Activated CD8-positive, alpha-beta memory T cell treated with anti-CD3 and anti-CD28 coated beads for 48 hours (primary cell): ENCODE measurements around the gene ATF6.

Source experiments
- DNase-seq, 3 experiments: peaks; one replicate each; pipeline ENCODE4 v3.0.0-alpha.2; 2020; ENCODE audit warnings: low read depth in 2 of 3, low spot score in 2 of 3

Gene ATF6

GRCh38 chr1:161932668-161933067 is 166.5 kb downstream of the ATF6 start:
- DNase-seq, result no peak

GRCh38 chr1:161933592-161934588 is 167.8 kb downstream of the ATF6 start:
- no peak for DNase-seq

DNA sequence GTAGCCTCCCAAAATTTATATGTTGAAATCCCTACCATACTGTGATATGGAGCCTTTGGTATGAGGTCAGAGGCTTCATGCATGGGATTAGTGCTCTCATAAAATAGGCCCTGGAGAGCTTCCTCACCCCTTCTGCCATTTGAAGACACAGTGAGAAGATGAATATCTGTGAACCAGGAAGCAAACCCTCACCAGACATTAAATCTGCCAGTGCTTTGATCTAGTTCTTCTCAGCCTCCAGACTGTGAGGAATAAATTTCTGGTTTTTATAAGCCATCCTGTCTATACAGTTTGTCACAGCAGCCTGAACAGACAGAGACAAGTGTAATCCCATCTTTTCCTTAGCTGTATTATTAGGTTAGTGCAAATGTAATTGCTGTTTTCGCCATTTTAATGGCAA is 169.1 kb downstream of the ATF6 start:
- no peak for DNase-seq

- DNase-seq, result no peak
These were observed 170.7 kb downstream of the ATF6 start for GRCh38 chr1:161936786-161937185.

GRCh38 chr1:161940866-161941591 is 174.9 kb downstream of the ATF6 start:
- DNase-seq, result no peak

DNA sequence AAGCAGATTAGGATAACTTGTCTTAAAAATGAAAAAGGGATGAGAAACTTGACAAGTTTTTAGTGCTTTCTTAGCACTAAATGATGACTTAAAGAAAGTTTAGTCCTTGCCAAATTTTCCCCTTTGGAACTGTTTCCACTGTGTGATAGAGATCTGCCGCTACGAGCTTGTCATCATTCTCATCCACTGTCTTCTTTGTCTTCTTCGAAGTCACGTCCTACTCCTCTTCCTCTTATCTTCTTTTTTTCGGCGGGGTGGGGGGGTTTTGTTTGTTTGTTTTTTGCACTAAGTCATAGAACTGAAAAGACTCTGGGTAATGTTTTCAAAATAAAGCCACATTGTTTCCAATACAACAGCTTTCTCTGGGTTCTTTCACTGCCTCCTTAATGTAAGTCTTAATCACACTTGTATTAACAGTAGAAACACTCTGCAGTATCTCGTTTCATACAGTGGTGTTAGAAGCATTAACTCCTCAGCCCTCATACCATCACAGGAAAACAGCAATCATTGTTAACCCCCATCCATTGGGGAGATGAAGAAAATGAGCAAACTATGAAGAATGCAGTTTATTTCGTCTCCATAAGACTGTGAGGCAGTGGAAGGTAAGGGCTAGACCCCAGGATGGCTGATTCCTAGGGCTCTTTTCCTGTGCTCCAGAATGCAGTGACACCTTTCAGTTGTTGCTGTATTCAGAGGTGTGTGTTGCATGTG is 175.8 kb downstream of the ATF6 start:
- no peak for DNase-seq

- DNase-seq, result no peak
These were observed 177.6 kb downstream of the ATF6 start for GRCh38 chr1:161943737-161944136.

DNA sequence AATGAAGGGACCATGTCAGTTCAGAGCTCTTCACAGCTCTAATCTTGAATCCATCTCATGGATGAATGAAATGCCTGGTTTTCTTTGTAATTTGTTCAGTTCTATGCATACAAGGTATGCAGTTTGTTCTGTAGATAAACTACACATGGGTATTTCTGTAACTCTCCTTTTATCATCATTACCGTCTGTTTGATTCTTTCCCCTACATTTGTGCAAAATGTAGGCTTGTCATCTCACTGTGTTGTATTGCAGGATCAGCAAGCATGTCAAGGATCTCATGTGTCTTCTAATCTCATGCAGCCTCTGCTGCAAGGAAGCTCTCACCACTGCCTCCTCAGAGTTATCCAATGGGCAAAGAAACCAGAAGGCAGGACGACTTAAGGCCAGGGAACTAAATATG is 178.3 kb downstream of the ATF6 start:
- no peak for DNase-seq

GRCh38 chr1:161945306-161946060 is 179.4 kb downstream of the ATF6 start:
- DNase-seq, result no peak

DNA sequence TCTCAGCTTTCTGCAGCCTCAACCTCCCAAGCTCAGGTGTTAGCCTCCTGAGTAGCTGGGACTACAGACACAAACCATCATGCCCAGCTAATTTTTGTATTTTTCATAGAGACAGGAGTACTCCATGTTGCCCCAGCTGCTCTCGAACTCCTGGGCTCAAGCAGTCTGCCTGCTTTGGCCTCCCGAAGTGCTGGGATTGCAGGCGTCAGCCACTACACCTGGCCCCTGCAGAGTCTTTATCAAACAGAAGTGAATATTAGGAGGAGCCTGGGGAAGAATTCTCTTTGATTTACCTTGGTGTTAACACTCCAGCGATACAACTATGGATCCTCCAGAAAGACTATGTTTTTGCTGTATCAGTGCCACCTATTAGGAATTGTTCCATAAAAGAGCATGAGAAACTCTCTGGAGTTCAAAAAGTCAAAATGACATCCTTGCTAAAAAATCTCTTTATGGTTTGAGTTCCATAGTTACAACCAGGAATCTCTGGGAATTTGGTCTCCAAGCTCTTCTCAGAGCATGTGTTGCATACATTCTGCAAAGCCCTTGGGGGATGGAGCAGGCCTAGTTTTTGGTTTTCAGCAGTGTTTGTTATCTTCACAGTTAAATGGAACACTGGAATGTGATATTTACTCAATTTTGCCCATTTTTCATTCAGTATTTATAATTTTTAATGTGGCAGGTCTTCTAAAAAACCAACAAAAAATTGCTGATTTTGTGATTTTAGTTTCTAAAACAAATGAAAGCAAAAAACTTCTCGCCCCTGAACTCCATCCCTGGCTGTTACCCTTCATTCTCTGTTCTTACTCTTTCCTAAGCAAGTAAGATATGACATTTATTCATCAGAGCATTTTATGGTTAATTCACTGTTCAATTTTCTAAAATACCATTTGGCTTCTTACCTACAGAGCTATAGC is 180.2 kb downstream of the ATF6 start:
- no peak for DNase-seq

- no peak for DNase-seq
These were observed 182.3 kb downstream of the ATF6 start for GRCh38 chr1:161948435-161948834.

DNA sequence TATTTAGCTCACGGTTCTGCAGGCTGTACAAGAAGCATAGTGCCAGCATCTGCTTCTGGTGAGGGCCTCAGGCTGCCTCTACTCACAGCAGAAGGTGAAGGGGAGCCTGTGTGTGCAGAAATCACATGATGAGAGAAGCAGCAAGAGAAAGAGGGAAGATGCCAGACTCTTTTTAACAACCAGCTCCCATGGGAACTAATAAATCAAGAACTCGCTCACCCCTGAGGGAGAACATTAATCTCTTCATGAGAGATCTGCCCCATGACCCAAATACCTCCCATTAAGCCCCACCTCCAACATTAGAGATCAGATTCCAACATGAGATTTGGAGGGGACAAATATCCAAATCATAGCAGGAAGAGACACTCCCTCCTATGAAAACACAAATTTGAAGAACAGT is 183.4 kb downstream of the ATF6 start:
- no peak for DNase-seq

GRCh38 chr1:161950377-161950776 is 184.3 kb downstream of the ATF6 start:
- no peak for DNase-seq

GRCh38 chr1:161951646-161952045 is 185.5 kb downstream of the ATF6 start:
- no peak for DNase-seq

GRCh38 chr1:161952607-161953172 is 186.6 kb downstream of the ATF6 start:
- no peak for DNase-seq

DNA sequence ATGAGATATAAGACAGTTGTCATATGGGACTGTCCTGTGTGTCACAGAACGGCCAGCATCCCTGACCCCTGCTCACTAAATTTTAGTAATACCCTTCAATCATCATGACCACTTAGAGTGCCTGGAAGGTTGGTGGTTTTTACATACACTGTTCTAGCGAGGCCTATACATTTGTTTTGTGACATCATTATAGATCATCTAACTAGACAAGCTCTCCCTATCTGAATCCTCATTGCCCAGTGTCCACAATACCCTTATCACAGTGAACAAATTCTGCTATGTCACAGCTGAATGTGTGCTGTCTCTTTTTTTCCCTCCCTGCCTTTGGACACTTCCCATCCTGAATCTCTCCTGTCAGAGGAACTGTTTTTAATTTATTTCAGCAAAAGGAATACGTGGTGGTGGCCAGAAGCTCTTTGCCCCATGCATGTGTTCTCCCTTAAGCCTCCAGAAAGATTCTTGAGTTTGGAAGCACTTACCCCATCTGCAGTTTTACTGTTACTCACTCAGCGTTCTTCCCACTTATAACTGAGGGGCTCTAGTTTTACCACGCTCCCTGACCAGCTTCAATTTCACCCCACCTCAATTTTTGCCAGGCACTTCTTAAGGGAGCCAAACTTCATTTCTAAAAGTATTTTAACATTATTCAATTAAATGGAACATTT is 187.3 kb downstream of the ATF6 start:
- no peak for DNase-seq

DNA sequence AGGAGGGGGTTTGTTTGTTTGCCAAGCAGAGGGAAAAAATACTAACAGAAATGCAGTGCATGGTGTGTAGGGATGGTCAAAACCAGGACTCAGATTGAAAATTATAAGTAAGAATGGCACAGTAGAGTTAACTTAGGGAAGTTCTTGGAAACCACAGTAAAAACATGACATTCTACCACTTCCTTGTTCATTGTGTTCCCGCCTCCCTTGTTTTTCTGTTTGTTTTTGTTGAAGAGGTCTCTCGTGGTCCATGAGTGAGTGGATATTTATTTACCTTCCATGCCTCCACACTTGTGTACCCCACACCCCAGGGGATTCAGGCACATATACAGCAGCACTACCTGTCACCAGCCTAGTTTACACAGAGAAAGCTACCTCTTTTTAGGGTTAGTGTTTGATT is 187.9 kb downstream of the ATF6 start:
- DNase-seq, result no peak

DNA sequence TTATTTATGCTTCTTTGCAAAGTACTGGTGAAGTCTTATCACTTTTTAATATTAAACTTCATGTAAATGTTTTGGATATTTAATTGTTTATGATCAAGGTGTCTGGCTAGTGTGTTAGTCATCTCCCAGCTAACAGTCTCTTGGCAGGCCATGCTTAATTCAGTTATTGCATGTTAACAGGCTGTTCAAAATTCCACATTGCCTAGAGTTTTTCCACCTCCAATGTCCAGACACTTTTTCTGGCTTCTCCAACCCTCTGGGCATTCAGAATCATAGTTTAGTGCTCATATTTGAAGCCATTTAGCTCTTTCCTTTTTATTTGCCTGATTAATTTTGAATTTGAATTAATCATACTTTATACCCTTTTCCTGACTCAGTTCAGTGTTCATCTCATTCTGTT is 188.3 kb downstream of the ATF6 start:
- no peak for DNase-seq

- no peak for DNase-seq
These were observed 189.5 kb downstream of the ATF6 start for GRCh38 chr1:161955606-161956005.
